Measurements from ENCODE around the gene FIG4.
"Not testable (repeated sequence)": the region's sequence is repeated elsewhere in the genome, so short reads cannot be mapped to it uniquely, and the experiment has no call there.

FIG4 gene

DNA sequence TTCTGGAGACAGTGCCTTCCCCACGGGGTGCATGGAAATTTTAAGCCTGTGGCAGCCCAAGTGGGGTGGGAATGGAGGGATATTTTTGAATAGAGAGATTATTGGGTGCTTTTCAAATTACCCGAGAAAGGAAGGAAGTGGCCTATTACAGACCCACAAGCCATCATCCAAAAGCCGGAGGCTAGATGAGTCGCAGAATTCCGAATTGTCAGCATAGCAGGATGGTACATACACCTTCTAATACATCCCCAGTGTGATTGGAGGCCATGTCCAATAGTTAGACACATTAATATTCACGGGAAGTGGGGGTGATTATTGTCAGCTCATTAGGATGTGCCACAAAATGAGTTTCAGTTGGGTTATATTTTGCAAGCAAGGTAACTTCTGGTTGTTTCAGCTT lies 133.0 kb downstream of the FIG4 start:
- Mint-ChIP-seq H3K4me3 (no peak overlapping the region), H3K36me3 (peaks cover 34% of the 10 kb centered on the region), H3K4me1 (no peaks in the 10 kb centered on the region), H3K9me3 (no peaks in the 10 kb centered on the region), H3K27ac (no peak overlapping the region), H3K27me3 (no peaks in the 10 kb centered on the region)

DNA sequence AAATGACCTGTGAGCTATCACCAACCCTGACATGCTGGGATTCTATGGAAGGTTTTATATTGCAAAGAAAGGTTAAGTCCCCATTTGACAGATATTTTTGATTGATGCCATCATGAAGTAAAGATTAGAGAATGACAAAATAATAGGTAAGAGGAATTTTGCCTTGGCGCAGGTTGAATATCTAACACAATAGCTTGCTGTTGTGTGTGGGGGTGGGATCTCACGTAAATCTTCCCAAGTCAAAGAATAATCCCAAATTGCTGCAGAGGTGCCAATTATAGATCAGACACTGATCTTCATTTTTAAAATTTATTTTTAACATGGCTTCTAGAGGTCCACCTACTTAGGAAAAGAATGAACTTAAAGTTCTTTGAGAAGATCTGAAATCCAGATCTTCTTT lies 135.5 kb downstream of the FIG4 start:
- H3K9me3 Mint-ChIP-seq: no peaks in the 10 kb centered on the region
- peaks cover 50% of the 10 kb centered on the region for H3K36me3 Mint-ChIP-seq
- no peaks in the 10 kb centered on the region for H3K4me1 Mint-ChIP-seq
- no peak overlapping the region for H3K27ac Mint-ChIP-seq
- H3K4me3 Mint-ChIP-seq: no peak overlapping the region
- H3K27me3 Mint-ChIP-seq: no peaks in the 10 kb centered on the region

DNA sequence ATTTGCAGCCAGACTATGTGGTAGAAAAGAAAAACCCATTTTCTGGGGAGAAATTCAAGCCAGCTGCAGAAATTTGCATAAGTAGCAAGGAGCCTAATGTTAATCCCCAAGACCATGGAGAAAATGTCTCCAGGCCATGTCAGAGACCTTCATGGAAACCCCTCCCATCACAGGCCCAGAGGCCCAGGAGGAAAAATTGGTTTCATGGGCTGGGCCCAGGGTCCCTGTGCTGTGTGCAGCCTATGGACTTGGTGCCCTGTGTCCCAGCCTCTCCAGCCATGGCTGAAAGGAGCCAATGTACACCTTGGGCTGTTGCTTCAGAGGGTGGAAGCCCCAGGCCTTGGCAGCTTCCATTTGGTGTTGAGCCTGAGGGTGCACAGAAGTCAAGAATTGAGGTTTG lies 140.3 kb downstream of the FIG4 start:
- not testable (repeated sequence) for H3K4me1 Mint-ChIP-seq, H3K27ac Mint-ChIP-seq, H3K9me3 Mint-ChIP-seq, H3K4me3 Mint-ChIP-seq, H3K27me3 Mint-ChIP-seq
- H3K36me3 Mint-ChIP-seq: peaks cover 43% of the 10 kb centered on the region

DNA sequence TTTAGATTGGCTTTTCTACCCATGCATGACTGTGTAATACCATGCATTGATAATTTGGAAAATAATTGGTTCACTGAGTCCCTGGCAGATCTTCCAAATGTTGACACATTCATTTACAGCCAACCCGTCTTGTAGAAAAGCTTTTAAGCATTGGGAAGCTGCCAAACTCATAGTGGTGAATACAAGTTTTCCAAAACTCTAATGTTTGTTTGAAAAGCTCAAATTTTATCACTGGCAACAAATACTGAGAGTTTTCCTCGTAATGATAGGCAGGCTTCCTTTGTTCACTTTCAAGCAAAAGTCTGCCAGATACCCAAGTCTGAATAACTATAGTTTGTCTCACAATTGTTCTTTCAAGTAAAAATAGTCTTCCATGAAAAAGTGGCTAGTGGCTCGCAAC lies 143.0 kb downstream of the FIG4 start:
- Mint-ChIP-seq H3K9me3 (no peaks in the 10 kb centered on the region), H3K27me3 (no peaks in the 10 kb centered on the region), H3K4me1 (no peaks in the 10 kb centered on the region), H3K27ac (no peak overlapping the region), H3K4me3 (no peak overlapping the region), H3K36me3 (peaks cover 26% of the 10 kb centered on the region)

DNA sequence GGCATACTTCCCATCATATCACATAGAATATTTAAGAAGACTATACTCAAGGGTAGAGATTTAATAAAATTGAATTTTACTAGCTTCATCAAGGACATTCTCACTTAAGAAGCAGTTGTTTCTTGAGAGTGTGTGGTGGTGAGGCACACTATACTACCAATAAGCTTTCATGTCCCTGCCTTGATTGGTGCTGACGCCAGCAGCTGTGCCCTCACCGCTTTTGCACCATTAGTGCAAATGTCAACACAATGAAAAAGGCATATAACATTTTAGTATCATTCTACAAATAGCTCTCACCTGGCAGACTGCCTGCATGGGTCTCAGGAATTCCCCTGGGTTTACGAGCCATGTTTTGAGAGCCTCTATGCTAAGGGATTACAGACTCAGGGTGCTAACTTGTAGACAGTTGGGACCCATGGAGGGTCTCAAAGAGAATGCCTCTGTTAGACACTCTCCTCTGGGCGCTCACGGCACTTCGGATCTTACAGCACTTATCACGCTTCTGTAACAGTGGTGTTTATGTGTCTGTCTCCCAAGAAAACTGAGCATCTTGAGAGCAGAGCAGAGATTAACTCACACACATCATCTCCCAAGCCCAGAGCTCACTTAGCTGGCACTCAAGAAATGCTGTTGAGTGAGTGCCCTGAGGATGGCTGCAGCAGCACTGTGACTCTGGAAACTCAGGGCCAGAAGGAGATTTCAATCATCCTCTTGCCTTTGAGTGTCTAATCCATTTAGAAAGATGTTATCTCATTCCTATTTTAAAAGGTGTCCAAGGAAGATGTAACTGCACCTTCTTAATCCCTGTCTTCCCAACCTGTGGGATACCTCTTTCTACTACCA lies 143.7 kb downstream of the FIG4 start:
- peaks cover 20% of the 10 kb centered on the region for H3K36me3 Mint-ChIP-seq
- H3K4me1 Mint-ChIP-seq: no peaks in the 10 kb centered on the region
- no peaks in the 10 kb centered on the region for H3K9me3 Mint-ChIP-seq
- H3K4me3 Mint-ChIP-seq: no peak overlapping the region
- no peak overlapping the region for H3K27ac Mint-ChIP-seq
- no peaks in the 10 kb centered on the region for H3K27me3 Mint-ChIP-seq

DNA sequence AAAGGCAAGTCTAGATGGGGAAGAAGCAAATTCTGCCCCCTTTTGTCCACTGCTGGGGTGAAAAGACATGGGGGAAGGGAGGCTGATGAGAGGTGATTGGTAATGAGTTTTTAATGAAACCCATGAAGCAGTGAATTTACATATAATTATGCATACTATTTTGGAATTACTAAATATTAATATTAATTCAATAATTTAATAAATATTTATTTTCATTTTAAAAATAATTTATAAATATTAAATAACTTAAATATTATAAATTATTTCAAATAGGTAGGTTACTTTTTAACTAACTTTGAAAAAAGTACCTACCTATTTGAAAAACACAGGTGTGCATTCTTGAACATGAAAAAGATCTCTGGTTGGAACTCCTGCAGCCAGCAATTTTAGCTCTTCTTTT lies 148.9 kb downstream of the FIG4 start:
- no peak overlapping the region for H3K27ac Mint-ChIP-seq
- no peaks in the 10 kb centered on the region for H3K9me3 Mint-ChIP-seq
- H3K36me3 Mint-ChIP-seq: no peaks in the 10 kb centered on the region
- no peaks in the 10 kb centered on the region for H3K4me1 Mint-ChIP-seq
- no peaks in the 10 kb centered on the region for H3K27me3 Mint-ChIP-seq
- H3K4me3 Mint-ChIP-seq: no peak overlapping the region

DNA sequence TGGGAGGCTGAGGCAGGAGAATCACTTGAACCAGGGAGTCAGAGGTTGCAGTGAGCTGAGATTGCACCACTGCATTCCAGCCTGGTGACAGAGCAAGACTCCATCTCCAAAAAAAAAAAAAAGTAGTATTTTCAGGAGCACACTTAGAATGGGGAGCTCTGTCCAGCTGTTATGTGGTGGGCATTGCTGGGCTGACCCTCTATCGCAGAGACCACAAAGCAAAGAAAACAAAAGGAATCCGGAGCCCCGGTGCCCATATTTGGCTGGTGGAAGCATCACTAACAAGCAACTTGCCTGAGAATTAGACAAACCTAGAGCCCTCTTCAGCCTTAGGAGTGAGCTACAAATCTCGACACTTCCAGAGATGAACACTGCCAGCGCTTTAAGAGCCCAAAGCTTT lies 149.7 kb downstream of the FIG4 start:
- H3K27ac Mint-ChIP-seq: no peak overlapping the region
- H3K27me3 Mint-ChIP-seq: no peaks in the 10 kb centered on the region
- H3K36me3 Mint-ChIP-seq: no peaks in the 10 kb centered on the region
- no peaks in the 10 kb centered on the region for H3K4me1 Mint-ChIP-seq
- no peak overlapping the region for H3K4me3 Mint-ChIP-seq
- no peaks in the 10 kb centered on the region for H3K9me3 Mint-ChIP-seq

DNA sequence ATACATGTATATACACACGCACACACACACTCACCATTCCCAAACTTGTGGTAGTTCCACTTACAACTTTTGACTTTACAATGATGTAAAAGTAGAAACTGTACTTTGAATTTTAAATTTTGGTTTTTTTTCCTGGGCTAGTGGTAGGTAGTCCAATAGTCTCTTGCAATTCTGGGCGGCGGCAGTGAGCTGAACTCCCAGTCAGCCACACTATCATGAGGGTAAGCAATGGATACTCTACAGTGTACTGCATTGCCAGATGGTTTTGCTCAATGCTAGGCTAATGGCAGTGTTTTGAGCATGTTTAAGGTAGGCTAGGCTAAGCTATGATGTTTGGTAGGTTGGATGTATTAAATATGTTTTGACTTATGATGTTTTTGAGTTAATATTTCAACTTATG lies 150.8 kb downstream of the FIG4 start:
- H3K27me3 Mint-ChIP-seq: no peaks in the 10 kb centered on the region
- no peak overlapping the region for H3K4me3 Mint-ChIP-seq
- H3K36me3 Mint-ChIP-seq: no peaks in the 10 kb centered on the region
- no peaks in the 10 kb centered on the region for H3K4me1 Mint-ChIP-seq
- no peaks in the 10 kb centered on the region for H3K9me3 Mint-ChIP-seq
- H3K27ac Mint-ChIP-seq: no peak overlapping the region

DNA sequence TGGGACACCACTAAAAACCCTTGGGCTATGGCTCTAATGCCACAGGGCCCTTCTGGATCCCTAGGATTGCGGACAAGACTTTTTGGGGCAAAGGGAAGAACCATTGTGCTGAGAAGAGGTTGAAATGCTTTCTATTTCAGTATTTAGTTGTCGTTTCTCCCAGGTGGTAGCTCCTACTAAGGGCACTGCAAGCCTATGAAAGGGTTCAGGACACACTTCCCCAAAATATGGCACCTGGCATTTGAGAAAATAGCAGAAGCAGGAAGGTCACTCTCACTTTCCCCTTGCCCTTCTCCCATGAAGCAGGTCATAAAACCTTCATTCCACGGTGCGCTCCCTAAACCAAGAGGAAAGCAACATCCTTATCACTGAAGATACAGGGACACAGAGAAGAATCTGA lies 161.6 kb downstream of the FIG4 start:
- H3K36me3 Mint-ChIP-seq: no peaks in the 10 kb centered on the region
- no peak overlapping the region for H3K4me3 Mint-ChIP-seq
- H3K27ac Mint-ChIP-seq: no peak overlapping the region
- no peaks in the 10 kb centered on the region for H3K4me1 Mint-ChIP-seq
- H3K27me3 Mint-ChIP-seq: no peaks in the 10 kb centered on the region
- no peaks in the 10 kb centered on the region for H3K9me3 Mint-ChIP-seq

DNA sequence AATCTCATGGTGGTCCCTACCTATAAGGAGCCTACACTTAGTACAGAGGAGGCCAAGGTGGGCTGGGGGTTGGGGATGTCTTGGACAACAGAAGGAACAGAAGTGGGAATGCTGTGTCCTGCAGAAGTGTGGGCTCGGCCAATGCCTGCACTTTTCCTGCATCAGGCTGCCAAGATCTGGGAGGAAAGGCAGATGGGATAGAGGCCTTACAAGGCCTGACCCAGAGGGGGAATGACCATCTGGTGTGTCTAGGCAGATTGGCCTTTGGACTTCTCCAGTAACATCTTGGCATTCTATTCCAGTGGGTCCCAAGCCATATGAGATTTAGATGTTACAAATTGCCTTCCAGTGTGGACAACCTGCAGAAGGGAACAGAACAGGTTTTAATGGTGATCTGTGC lies 162.3 kb downstream of the FIG4 start:
- no peaks in the 10 kb centered on the region for H3K4me1 Mint-ChIP-seq
- no peaks in the 10 kb centered on the region for H3K27me3 Mint-ChIP-seq
- no peaks in the 10 kb centered on the region for H3K36me3 Mint-ChIP-seq
- no peak overlapping the region for H3K27ac Mint-ChIP-seq
- no peak overlapping the region for H3K4me3 Mint-ChIP-seq
- no peaks in the 10 kb centered on the region for H3K9me3 Mint-ChIP-seq

DNA sequence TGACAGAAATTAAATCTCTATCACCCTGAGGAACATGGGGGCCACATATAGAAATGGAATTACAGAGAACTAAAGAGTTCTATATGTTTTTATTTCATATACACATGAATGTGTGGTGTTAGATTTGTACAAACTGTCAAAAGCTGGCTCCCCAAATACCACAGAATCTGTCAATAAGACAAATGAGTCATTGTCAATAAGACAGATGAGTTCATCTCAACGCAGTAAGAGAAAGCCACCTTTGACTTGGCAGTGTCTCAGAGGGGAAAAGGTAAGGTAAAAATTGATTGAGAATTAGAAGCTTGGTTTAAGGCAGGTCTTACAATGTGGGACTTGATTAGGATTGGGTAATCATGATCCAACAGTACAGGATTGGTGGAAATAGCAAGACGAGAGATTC lies 162.9 kb downstream of the FIG4 start:
- Mint-ChIP-seq H3K9me3 (no peaks in the 10 kb centered on the region), H3K27me3 (no peaks in the 10 kb centered on the region), H3K4me1 (no peaks in the 10 kb centered on the region), H3K27ac (no peak overlapping the region), H3K36me3 (no peaks in the 10 kb centered on the region), H3K4me3 (no peak overlapping the region)

DNA sequence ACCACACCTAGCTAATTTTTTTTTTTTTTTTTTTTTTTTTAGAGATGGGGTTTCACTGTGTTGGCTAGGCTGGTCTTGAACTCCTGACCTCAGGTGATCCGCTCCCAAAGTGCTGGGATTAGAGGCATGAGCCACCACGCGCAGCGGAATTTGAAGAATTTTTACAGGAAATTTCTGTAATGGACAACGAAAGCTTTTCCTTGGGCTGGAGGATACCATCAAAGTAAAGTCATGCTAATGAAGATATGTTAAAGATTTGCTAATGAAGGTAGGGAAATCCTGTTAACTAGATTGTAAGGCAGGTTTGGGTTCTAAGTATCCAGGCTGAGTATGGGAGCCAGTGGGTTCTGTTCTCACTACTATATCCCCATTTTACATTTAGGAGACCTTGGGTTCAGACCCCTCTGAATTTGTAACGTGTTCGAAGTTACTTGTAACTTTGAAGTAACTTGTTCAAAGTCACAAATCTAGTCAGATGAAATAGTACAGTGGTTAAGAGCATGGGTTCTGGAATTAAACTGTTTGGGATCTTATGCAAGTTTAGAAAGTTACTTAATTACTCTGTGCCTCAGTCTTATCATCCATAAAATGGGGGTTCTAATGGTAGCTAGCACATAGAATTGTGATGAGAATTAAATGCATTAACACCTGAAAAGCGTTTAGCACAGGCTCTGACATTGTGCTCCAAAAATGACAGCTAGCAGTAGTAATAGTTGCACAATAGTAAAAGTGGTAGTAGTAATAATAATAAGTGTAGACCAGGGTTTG lies 163.6 kb downstream of the FIG4 start:
- Mint-ChIP-seq H3K27ac (no peak overlapping the region), H3K9me3 (no peaks in the 10 kb centered on the region), H3K4me3 (no peak overlapping the region), H3K27me3 (no peaks in the 10 kb centered on the region), H3K4me1 (no peaks in the 10 kb centered on the region), H3K36me3 (no peaks in the 10 kb centered on the region)

DNA sequence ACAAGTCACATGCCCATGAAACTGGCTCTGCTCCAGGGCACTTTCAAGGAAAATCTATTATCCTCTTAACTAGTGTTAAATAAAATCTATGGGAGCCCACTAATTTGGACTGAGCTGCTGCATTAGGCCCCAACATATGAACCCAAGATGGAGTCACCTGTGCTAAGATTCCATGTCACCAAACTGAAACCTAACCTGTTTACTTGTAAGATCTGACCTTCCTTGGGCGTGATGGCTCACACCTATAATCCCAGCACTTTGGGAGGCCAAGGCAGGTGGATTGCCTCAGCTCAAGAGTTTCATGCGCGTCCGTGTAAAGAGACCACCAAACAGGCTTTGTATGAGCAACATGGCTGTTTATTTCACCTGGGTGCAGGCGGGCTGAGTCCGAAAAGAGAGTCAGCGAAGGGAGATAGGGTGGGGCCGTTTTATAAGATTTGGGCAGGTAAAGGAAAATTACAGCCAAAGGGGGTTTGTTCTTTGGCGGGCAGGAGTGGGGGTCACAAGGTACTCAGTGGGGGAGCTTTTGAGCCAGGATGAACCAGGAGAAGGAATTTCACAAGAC lies 164.5 kb downstream of the FIG4 start:
- not testable (repeated sequence) for H3K4me1 Mint-ChIP-seq, H3K9me3 Mint-ChIP-seq, H3K4me3 Mint-ChIP-seq, H3K36me3 Mint-ChIP-seq, H3K27ac Mint-ChIP-seq, H3K27me3 Mint-ChIP-seq

DNA sequence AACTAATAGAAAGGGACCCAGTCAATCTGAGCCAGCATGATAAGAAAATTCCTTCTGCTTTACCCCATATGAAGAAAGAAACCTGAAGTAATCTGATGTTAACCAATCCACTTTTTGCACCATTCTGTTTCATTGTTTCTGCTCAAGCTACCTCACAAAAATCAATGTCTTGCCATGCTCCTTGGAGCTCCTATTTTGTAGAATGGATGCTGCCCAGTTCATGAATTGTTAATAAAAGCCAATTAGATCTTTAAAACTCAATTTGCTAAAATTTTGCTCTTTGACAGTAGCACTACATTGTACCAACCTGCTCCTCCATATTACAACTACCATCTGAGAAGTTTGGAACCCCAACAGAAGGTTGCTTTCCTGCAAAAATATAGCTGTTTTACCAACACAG lies 170.8 kb downstream of the FIG4 start:
- H3K9me3 Mint-ChIP-seq: peaks cover 6% of the 10 kb centered on the region
- H3K4me1 Mint-ChIP-seq: no peaks in the 10 kb centered on the region
- H3K27me3 Mint-ChIP-seq: no peaks in the 10 kb centered on the region
- H3K4me3 Mint-ChIP-seq: no peak overlapping the region
- no peaks in the 10 kb centered on the region for H3K36me3 Mint-ChIP-seq
- no peak overlapping the region for H3K27ac Mint-ChIP-seq

DNA sequence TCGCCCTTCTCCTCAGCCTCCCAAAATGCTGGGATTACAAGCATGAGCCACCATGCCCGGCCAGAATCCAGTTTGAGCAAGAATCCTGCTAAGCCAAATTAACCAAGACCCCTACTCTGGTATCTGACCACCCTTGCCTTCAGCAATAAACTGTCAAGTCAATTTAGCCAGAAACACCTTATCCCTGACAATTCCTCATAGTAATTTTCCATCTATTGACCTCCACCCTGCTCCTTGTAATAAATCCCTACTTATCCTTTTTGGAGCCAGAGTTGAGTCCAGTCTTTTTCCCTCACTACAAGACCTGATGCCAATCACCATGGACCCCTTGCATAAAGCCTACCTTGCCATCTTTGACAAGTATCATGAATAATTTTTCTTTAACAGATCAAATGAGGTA lies 173.0 kb downstream of the FIG4 start:
- H3K4me1 Mint-ChIP-seq: no peaks in the 10 kb centered on the region
- peaks cover 6% of the 10 kb centered on the region for H3K27me3 Mint-ChIP-seq
- no peak overlapping the region for H3K27ac Mint-ChIP-seq
- peaks cover 6% of the 10 kb centered on the region for H3K9me3 Mint-ChIP-seq
- H3K4me3 Mint-ChIP-seq: no peak overlapping the region
- H3K36me3 Mint-ChIP-seq: no peaks in the 10 kb centered on the region

DNA sequence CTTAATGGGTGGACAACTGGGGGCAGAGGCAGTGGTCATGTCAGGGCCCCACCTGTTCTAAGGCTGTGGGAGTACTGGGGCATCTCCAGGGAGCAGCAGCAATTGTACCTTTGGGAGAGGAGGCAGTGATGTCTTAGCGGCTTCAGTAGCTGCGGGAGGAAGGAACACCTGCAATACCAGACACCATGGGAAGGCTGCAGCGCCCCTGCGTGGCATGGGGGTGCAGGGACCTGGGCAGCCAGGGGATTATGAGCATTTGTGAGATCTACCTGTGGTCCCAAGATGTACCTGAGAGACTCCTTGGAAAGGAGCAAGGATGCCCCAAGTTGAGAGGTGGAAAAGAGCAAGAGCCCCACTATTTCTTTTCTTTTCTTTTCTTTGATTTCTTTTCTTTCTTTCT lies 174.9 kb downstream of the FIG4 start:
- Mint-ChIP-seq H3K9me3 (no peaks in the 10 kb centered on the region), H3K4me3 (no peak overlapping the region), H3K27ac (no peak overlapping the region), H3K27me3 (peaks cover 10% of the 10 kb centered on the region), H3K36me3 (no peaks in the 10 kb centered on the region), H3K4me1 (no peaks in the 10 kb centered on the region)
